Subcutaneous abdominal adipose tissue (tissue), 5 donors: ENCODE results near the gene CDC14B.
"Not testable (repeated sequence)": the region's sequence is repeated elsewhere in the genome, so short reads cannot be mapped to it uniquely, and the experiment has no call there.

Source experiments
- H3K27ac ChIP-seq: one replicate; pipeline ENCODE4 v1.7.0; 2013; ENCODE audit warnings: low read depth, mild to moderate bottlenecking, inconsistent platforms, low read length, moderate library complexity
- H3K27me3 ChIP-seq, 5 donors: one replicate each; pipeline ENCODE4 v1.7.0; 2013; ENCODE audit warnings: low read length in 5 of 5, inconsistent platforms in 1 of 5; ENCODE audit not compliant: control insufficient read depth in 5 of 5, insufficient read depth in 4 of 5
- H3K36me3 ChIP-seq, 5 donors: one replicate each; pipeline ENCODE4 v1.7.0; 2013; ENCODE audit warnings: low read length in 5 of 5; ENCODE audit not compliant: control insufficient read depth in 5 of 5, insufficient read depth in 5 of 5
- H3K4me1 ChIP-seq, 5 donors: one replicate each; pipeline ENCODE4 v1.7.0; 2013; ENCODE audit warnings: low read length in 5 of 5, mild to moderate bottlenecking in 3 of 5, moderate library complexity in 1 of 5; ENCODE audit not compliant: control insufficient read depth in 5 of 5, insufficient read depth in 5 of 5
- H3K4me3 ChIP-seq, 5 donors: one replicate each; pipeline ENCODE4 v1.7.0; 2013; ENCODE audit warnings: low read length in 5 of 5, low read depth in 1 of 5
- H3K9ac ChIP-seq, 5 donors: one replicate each; pipeline ENCODE4 v1.7.0; 2013; ENCODE audit warnings: low read length in 5 of 5, mild to moderate bottlenecking in 4 of 5, moderate library complexity in 3 of 5
- H3K9me3 ChIP-seq, 5 donors: one replicate each; pipeline ENCODE4 v1.7.0; 2013; ENCODE audit warnings: low read length in 5 of 5; ENCODE audit not compliant: control insufficient read depth in 5 of 5
- donor health status: healthy.
- donor health status: healthy.
- donor health status: healthy.
- donor health status: healthy.
- donor health status: healthy.

The CDC14B gene

DNA sequence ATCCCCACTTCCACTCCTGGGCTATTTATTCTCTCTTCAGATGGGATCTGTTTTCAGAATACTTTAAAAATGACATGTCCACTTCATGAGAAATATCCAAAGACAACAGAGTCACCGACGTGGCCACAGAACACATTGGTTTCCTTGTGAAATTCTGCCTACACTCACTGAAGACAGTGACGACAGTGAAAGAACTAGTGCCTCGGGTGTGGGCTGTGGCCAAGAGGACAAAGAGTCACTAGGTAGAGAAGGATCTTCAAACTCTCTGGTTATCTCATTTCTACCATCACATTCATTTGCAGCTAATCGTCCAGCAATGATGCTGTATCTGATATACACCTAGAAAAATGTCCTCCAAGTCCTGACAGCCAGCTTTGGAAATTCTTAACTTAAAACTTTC lies 110.6 kb downstream of the CDC14B start:
- H3K27me3 ChIP-seq = no peaks in the 10 kb centered on the region
- H3K27ac ChIP-seq = no peak overlapping the region
- H3K4me1 ChIP-seq = peaks cover 6 to 36% (median 32%) of the 10 kb centered on the region in 5 donors
- no peaks in the 10 kb centered on the region for H3K9me3 ChIP-seq
- H3K4me3 ChIP-seq = no peak overlapping the region
- H3K36me3 ChIP-seq = peaks cover 0 to 15% (median 3%) of the 10 kb centered on the region in 5 donors
- no peak overlapping the region for H3K9ac ChIP-seq

- peaks cover 1 to 35% (median 26%) of the 10 kb centered on the region in 5 donors for H3K4me1 ChIP-seq
- peak overlapping the region in 1 of 5 donors; percentile 3 for H3K4me3 ChIP-seq
- H3K9ac ChIP-seq = no peak overlapping the region
- H3K36me3 ChIP-seq = peaks cover 0 to 12% (median 3%) of the 10 kb centered on the region in 5 donors
- H3K27ac ChIP-seq = no peak overlapping the region
- no peaks in the 10 kb centered on the region for H3K9me3 ChIP-seq
- no peaks in the 10 kb centered on the region for H3K27me3 ChIP-seq
Measured at GRCh38 chr9:96508227-96508940, 111.3 kb downstream of the CDC14B start.

GRCh38 chr9:96505316-96505991 lies 114.2 kb downstream of the CDC14B start:
- Histone ChIP-seq H3K36me3 (peaks cover 0 to 8% (median 3%) of the 10 kb centered on the region in 5 donors), H3K27ac (peak overlapping the region; percentile 84), H3K9ac (no peak overlapping the region), H3K4me1 (peaks cover 3 to 50% (median 36%) of the 10 kb centered on the region in 5 donors), H3K4me3 (no peak overlapping the region), H3K27me3 (no peaks in the 10 kb centered on the region), H3K9me3 (no peaks in the 10 kb centered on the region)

GRCh38 chr9:96503918-96504317 lies 115.7 kb downstream of the CDC14B start:
- Histone ChIP-seq H3K4me1 (peaks cover 3 to 46% (median 34%) of the 10 kb centered on the region in 5 donors), H3K9ac (no peak overlapping the region), H3K27ac (peak overlapping the region; percentile 76), H3K9me3 (no peaks in the 10 kb centered on the region), H3K27me3 (no peaks in the 10 kb centered on the region), H3K4me3 (no peak overlapping the region), H3K36me3 (peaks cover 0 to 14% (median 3%) of the 10 kb centered on the region in 5 donors)

DNA sequence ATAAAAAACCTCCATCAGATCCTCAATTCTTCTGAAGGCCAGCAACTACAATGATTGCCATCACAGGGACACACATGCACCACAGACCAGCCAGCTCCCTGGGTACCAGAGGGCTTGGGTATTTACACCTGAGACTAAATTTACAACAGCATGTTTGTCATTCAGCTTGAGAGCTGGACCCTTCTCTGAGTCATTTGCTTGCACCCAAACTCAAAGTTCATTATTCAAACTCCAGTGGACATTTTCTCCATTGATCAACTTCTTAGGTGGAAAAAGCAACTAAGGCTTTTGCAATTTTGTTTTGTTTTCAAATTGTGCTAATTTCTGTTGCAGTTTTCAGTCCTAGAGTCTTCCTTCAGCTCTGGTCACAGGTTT lies 116.3 kb downstream of the CDC14B start:
- peak overlapping the region; percentile 76 for H3K27ac ChIP-seq
- not testable (repeated sequence) for H3K36me3 ChIP-seq, H3K9me3 ChIP-seq, H3K4me3 ChIP-seq, H3K27me3 ChIP-seq, H3K9ac ChIP-seq
- peaks cover 3 to 40% (median 29%) of the 10 kb centered on the region in 5 donors for H3K4me1 ChIP-seq

- Histone ChIP-seq H3K9ac (no peak overlapping the region), H3K9me3 (no peaks in the 10 kb centered on the region), H3K4me3 (no peak overlapping the region), H3K27ac (peak overlapping the region; percentile 76), H3K4me1 (peaks cover 3 to 40% (median 26%) of the 10 kb centered on the region in 5 donors), H3K27me3 (no peaks in the 10 kb centered on the region), H3K36me3 (peaks cover 0 to 9% (median 3%) of the 10 kb centered on the region in 5 donors)
Measured at GRCh38 chr9:96502539-96503373, 116.9 kb downstream of the CDC14B start.

DNA sequence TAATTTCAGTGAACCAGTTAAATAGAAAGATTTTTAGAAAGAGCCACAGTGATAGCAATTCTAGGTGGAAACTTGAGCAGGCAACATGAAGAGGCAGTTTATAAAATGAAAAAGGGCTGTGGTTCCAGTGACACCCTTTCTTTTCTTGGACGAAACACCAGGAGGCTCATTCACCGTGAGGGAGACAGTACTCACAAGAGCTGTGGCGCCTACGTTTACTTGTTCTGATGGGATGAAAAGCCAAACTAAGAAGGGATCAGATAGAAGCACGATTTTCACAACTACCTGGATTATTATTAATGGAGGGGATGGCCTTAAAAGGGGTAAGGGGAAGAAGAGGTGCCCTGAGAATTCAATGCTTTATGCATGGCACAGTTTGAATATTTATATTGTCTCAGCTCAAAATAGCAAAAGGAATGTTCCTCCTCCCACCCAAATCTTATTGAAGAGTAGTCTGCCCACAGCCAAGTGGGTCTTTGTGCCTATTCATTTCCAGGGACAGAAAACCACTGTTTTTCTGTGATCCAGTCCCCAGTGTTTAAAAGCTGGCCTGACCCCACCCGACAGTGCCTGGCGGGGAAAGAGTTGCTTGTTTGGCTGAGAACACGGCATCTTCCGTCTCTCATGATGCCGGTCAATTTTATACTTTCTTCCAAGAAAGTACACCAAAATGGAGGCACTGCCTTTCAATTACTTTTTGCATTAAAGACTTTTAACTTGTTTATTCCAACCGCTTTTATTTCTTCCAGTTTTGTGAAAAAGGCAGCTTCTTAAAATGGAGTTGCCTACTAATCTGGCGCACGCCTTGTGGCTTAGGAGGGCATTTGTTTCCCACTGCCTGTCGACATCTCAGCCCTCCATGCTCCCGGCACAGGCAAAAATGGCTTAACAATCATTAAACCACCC lies 117.8 kb downstream of the CDC14B start:
- H3K9ac ChIP-seq = no peak overlapping the region
- H3K4me3 ChIP-seq = no peak overlapping the region
- no peaks in the 10 kb centered on the region for H3K27me3 ChIP-seq
- H3K36me3 ChIP-seq = peaks cover 0 to 9% (median 3%) of the 10 kb centered on the region in 5 donors
- H3K27ac ChIP-seq = peak overlapping the region; percentile 76
- no peaks in the 10 kb centered on the region for H3K9me3 ChIP-seq
- peaks cover 3 to 40% (median 26%) of the 10 kb centered on the region in 5 donors for H3K4me1 ChIP-seq

GRCh38 chr9:96500696-96501632 lies 118.7 kb downstream of the CDC14B start:
- Histone ChIP-seq H3K4me1 (peaks cover 3 to 40% (median 26%) of the 10 kb centered on the region in 5 donors), H3K27ac (no peak overlapping the region), H3K9ac (no peak overlapping the region), H3K9me3 (peaks cover 0 to 2% (median 0%) of the 10 kb centered on the region in 5 donors), H3K36me3 (peaks cover 0 to 9% (median 4%) of the 10 kb centered on the region in 5 donors), H3K27me3 (no peaks in the 10 kb centered on the region), H3K4me3 (no peak overlapping the region)
